ENCODE measurements around the gene NOC4L. TPM values are rescaled to one million over a fixed set of nuclear protein-coding genes. Genes with fewer than 3 reads are reported as not detected.

NOC4L gene
- total RNA-seq, 1 experiment from 2014 or later, result 39.6 TPM

DNA sequence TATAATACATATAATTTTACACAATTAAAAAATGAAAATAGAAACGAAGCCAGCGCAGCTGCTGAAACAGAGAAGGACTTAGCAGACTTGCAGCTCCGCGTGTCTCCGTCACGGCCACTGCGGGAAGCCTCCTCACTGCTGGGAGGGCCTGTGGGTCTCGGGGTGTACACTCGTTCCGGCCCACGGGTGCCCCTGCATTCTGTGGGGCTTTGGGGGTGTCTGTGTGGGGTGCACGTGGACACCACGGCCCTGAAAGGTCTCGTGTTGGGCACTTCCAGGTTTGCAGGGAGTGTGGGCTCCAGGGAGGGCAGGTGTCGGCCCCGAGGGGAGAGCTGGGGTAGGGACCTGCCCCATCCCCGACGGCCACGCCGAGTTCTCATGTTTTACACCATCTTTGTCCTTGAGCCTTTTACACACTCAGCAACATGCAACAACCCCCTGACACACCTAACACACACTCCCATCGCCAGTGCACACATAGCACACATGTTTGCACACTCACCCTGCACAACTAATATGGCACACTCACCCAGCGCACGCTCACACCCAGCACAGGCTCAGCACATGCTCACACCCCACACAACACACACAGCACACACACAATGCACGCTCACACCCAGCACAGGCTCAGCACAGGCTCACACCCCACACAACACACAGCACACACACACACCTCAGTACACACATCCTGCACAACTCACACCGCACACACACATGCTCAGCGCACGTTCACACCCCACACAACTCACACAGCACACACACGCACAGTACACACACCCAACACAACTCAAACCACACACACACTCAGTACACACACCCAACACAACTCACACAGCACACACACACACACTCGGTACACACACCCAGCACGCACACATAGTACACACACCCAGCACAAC lies 36.6 kb downstream of the NOC4L start:
- no TSS peak for BruUV-seq (replicated peaks)

DNA sequence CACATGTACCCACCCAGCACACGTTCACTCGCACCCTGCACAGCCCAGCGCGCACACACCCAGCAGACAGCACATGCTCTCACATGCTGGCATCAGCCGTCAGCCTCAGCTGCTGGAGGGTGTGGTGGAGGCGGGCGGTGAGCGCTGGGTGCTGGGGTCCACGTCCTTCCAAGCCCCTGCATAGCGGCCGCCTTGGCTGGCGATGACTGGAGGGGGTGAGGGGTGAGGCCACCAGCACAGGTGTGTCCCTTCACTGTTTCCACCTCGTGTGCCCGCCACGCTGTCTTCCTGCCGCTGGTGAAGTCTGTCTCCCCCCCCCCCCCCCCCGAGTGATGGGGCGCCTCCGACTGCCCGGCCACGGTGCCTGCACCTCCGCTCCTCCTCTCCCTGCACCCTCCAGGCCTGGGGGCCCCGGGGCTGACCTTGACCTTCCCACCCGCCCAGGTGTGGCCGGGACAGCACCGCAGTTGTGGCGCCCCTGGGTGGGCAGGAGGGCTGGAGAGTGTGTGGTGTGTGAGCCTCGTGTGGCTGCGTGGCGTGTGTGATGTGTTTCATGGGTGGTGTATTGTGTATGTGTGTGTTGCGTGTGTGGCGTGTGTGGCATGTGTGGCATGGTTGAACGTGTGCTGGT lies 37.4 kb downstream of the NOC4L start:
- POLR2A ChIA-PET, result no interaction called here
- Mint-ChIP-seq H3K27ac (ENCODE audit: unreplicated experiment) (no peak overlapping the region), H3K36me3 (ENCODE audit: insufficient read depth, unreplicated experiment) (no peaks in the 10 kb centered on the region), H3K27me3 (ENCODE audit: insufficient read depth, unreplicated experiment) (peaks cover 25% of the 10 kb centered on the region), H3K4me3 (ENCODE audit: unreplicated experiment) (no peak overlapping the region), H3K9me3 (ENCODE audit: unreplicated experiment) (no peaks in the 10 kb centered on the region), H3K4me1 (ENCODE audit: low read depth, unreplicated experiment) (peaks cover 6% of the 10 kb centered on the region)
- CTCF ChIA-PET, result no interaction called here
- Histone ChIP-seq H3K27me3 (replicated peaks; ENCODE audit: control insufficient read depth, insufficient read depth, low read length) (no peaks in the 10 kb centered on the region), H3K9me3 (no peaks in the 10 kb centered on the region), H3K4me1 (no peaks in the 10 kb centered on the region; the same call in 1 of the 2 replicates), H3K36me3 (ENCODE audit: control insufficient read depth, insufficient read depth, low read length) (no peaks in the 10 kb centered on the region), H3K4me3 (ENCODE audit: low read depth, low read length) (no peak overlapping the region)
- TF ChIP-seq, protein P1, sequence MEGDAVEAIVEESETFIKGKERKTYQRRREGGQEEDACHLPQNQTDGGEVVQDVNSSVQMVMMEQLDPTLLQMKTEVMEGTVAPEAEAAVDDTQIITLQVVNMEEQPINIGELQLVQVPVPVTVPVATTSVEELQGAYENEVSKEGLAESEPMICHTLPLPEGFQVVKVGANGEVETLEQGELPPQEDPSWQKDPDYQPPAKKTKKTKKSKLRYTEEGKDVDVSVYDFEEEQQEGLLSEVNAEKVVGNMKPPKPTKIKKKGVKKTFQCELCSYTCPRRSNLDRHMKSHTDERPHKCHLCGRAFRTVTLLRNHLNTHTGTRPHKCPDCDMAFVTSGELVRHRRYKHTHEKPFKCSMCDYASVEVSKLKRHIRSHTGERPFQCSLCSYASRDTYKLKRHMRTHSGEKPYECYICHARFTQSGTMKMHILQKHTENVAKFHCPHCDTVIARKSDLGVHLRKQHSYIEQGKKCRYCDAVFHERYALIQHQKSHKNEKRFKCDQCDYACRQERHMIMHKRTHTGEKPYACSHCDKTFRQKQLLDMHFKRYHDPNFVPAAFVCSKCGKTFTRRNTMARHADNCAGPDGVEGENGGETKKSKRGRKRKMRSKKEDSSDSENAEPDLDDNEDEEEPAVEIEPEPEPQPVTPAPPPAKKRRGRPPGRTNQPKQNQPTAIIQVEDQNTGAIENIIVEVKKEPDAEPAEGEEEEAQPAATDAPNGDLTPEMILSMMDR (IDR thresholded peaks at IDR 0.05; ENCODE audit: insufficient read depth in 1 of 2, low read depth in 1 of 2, low read length in 1 of 2, severe bottlenecking in 1 of 2, unreplicated experiment in 1 of 2), result no peak
- no TSS peak for BruUV-seq (replicated peaks)
- intact Hi-C loops (cut with micrococcal nuclease; ENCODE audit: unreplicated experiment), result no loop called here
- DNase-seq, result no peak

More for the DNA sequence above, 36.6 kb downstream of the NOC4L start:
- Mint-ChIP-seq H3K4me1 (ENCODE audit: low read depth, unreplicated experiment) (peaks cover 6% of the 10 kb centered on the region), H3K27ac (ENCODE audit: unreplicated experiment) (no peak overlapping the region), H3K4me3 (ENCODE audit: unreplicated experiment) (no peak overlapping the region), H3K9me3 (ENCODE audit: unreplicated experiment) (no peaks in the 10 kb centered on the region), H3K36me3 (ENCODE audit: insufficient read depth, unreplicated experiment) (no peaks in the 10 kb centered on the region), H3K27me3 (ENCODE audit: insufficient read depth, unreplicated experiment) (peaks cover 23% of the 10 kb centered on the region)
- CTCF ChIA-PET, result no interaction called here
- H3K9me3 ChIP-seq, result no peaks in the 10 kb centered on the region
- DNase-seq, result no peak
- no peaks in the 10 kb centered on the region for H3K36me3 ChIP-seq (ENCODE audit: control insufficient read depth, insufficient read depth, low read length)
- no peak overlapping the region for H3K4me3 ChIP-seq (ENCODE audit: low read depth, low read length)
- TF ChIP-seq, protein P1 (IDR thresholded peaks at IDR 0.05; ENCODE audit: insufficient read depth in 1 of 2, low read depth in 1 of 2, low read length in 1 of 2, severe bottlenecking in 1 of 2, unreplicated experiment in 1 of 2), result no peak
- no peaks in the 10 kb centered on the region for H3K27me3 ChIP-seq (replicated peaks; ENCODE audit: control insufficient read depth, insufficient read depth, low read length)
- POLR2A ChIA-PET, result no interaction called here
- H3K4me1 ChIP-seq, result no peaks in the 10 kb centered on the region; the same call in 1 of the 2 replicates
- intact Hi-C loops (cut with micrococcal nuclease; ENCODE audit: unreplicated experiment), result no loop called here

DNA sequence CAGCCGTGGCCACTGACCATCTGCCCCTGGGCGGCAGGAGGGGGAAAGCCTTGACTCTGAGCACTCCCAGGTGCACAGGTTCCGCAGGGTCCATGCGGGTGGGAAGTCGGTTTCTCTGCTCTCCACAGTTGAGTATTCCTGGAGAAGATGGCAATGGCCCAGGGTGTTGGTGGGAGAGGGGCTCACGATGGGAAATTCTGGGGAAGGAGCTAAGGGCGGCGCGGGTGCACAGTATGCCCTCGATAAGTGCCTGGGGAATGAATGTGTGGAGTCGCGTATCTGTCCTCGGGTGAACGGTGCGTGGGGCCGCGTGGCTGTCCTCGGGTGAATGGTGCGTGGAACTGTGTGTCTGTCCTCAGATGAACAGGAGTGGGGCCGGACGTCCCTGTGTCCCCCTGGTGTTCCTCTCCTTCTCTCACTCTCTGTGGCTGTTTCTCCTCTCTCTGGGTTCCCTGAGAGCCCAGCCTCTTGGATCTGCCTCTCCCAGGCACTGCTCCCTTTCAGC lies 38.0 kb downstream of the NOC4L start:
- H3K27me3 Mint-ChIP-seq (ENCODE audit: insufficient read depth, unreplicated experiment), result peaks cover 25% of the 10 kb centered on the region
- no peak overlapping the region for H3K4me3 ChIP-seq (ENCODE audit: low read depth, low read length)
- TF ChIP-seq, protein P1 (IDR thresholded peaks at IDR 0.05; ENCODE audit: insufficient read depth in 1 of 2, low read depth in 1 of 2, low read length in 1 of 2, severe bottlenecking in 1 of 2, unreplicated experiment in 1 of 2), result no peak
- no peaks in the 10 kb centered on the region for H3K36me3 Mint-ChIP-seq (ENCODE audit: insufficient read depth, unreplicated experiment)
- no peaks in the 10 kb centered on the region for H3K36me3 ChIP-seq (ENCODE audit: control insufficient read depth, insufficient read depth, low read length)
- intact Hi-C loops (cut with micrococcal nuclease; ENCODE audit: unreplicated experiment), result no loop called here
- BruUV-seq (replicated peaks), result no TSS peak
- POLR2A ChIA-PET, result no interaction called here
- H3K27me3 ChIP-seq (replicated peaks; ENCODE audit: control insufficient read depth, insufficient read depth, low read length), result no peaks in the 10 kb centered on the region
- H3K4me3 Mint-ChIP-seq (ENCODE audit: unreplicated experiment), result no peak overlapping the region
- no peak for DNase-seq
- peaks cover 6% of the 10 kb centered on the region for H3K4me1 Mint-ChIP-seq (ENCODE audit: low read depth, unreplicated experiment)
- CTCF ChIA-PET, result no interaction called here
- no peaks in the 10 kb centered on the region; the same call in 1 of the 2 replicates for H3K4me1 ChIP-seq
- H3K27ac Mint-ChIP-seq (ENCODE audit: unreplicated experiment), result no peak overlapping the region
- H3K9me3 ChIP-seq, result no peaks in the 10 kb centered on the region
- no peaks in the 10 kb centered on the region for H3K9me3 Mint-ChIP-seq (ENCODE audit: unreplicated experiment)

All from Caco-2 (cell line).